KMS-11 (cell line): ENCODE data around the gene BZW2.
A peak's percentile ranks its signal among the peaks of the same experiment; 100 is the strongest.

Source experiments
- H2AFZ ChIP-seq: fragments of 200-600 bp; sonication (generic); 2 replicates; pipeline ENCODE4 v1.6.1; 2016; ENCODE audit warnings: antibody characterized with exemption, mixed run types, low read depth
- H3K27ac ChIP-seq: fragments of 200-600 bp; sonication (generic); 2 replicates; pipeline ENCODE4 v1.6.1; 2016; ENCODE audit warnings: mild to moderate bottlenecking, mixed run types
- H3K27me3 ChIP-seq: fragments of 200-600 bp; sonication (generic); 2 replicates; pipeline ENCODE4 v1.6.1; 2017; ENCODE audit warnings: mild to moderate bottlenecking, low read depth, mixed run types, moderate library complexity; ENCODE audit not compliant: insufficient read depth
- H3K36me3 ChIP-seq: fragments of 200-600 bp; sonication (generic); 2 replicates; pipeline ENCODE4 v1.6.1; 2017; ENCODE audit warnings: mild to moderate bottlenecking, mixed run types; ENCODE audit not compliant: insufficient read depth
- H3K4me1 ChIP-seq: fragments of 200-600 bp; sonication (generic); 2 replicates; pipeline ENCODE4 v1.6.1; 2016; ENCODE audit warnings: mild to moderate bottlenecking, low read depth, mixed run types; ENCODE audit not compliant: poor library complexity, severe bottlenecking
- H3K4me2 ChIP-seq: fragments of 200-600 bp; sonication (generic); 2 replicates; pipeline ENCODE4 v1.7.0; 2016; ENCODE audit warnings: mild to moderate bottlenecking, mixed run types
- H3K4me3 ChIP-seq: fragments of 200-600 bp; sonication (generic); IDR thresholded peaks from 2 replicates; pipeline ENCODE4 v1.6.1; 2017; ENCODE audit warnings: low read depth, low read length, mixed read lengths; ENCODE audit not compliant: insufficient read depth
- H3K79me2 ChIP-seq: fragments of 200-600 bp; sonication (generic); 2 replicates; pipeline ENCODE4 v1.6.1; 2016; ENCODE audit warnings: low read depth, mixed run types; ENCODE audit not compliant: insufficient read depth
- H3K9ac ChIP-seq: fragments of 200-600 bp; sonication (generic); 2 replicates; pipeline ENCODE4 v1.6.1; 2016; ENCODE audit warnings: mild to moderate bottlenecking, mixed run types
- H4K20me1 ChIP-seq: fragments of 200-600 bp; sonication (generic); 2 replicates; pipeline ENCODE4 v1.6.1; 2016; ENCODE audit warnings: mild to moderate bottlenecking, mixed run types; ENCODE audit not compliant: insufficient read depth
- CTCF ChIP-seq: fragments of 200-600 bp; sonication (generic); conservative IDR thresholded peaks from 2 replicates; pipeline ENCODE4 v1.6.1; 2017; ENCODE audit warnings: low read depth, mild to moderate bottlenecking, antibody characterized with exemption, low read length, moderate library complexity, mixed read lengths

Gene BZW2

GRCh38 chr7:16645593-16646471 is at the start of gene BZW2, which contains the start of gene ANKMY2:
Gene BZW2 (plus strand): TSS chr7:16646181. CDS start chr7:16665444, 19,263 bp downstream.
Gene ANKMY2 (minus strand): TSS chr7:16645754. CDS start chr7:16645573, 181 bp downstream.
- Histone ChIP-seq H2AFZ (peak within 1 kb of the TSS; percentile 91), H3K27me3 (no peaks in the 10 kb centered on the region), H3K79me2 (peaks cover 44% of the 10 kb centered on the region), H3K4me2 (peak within 1 kb of the TSS; percentile 39), H3K36me3 (no peaks in the 10 kb centered on the region), H3K4me3 (no peak within 1 kb of the TSS), H3K4me1 (peaks cover 40% of the 10 kb centered on the region), H3K9ac (peak within 1 kb of the TSS; percentile 95), H3K27ac (peak within 1 kb of the TSS; percentile 87), H4K20me1 (peaks cover 34% of the 10 kb centered on the region)
- no peak for TF ChIP-seq CTCF

- Histone ChIP-seq H4K20me1 (no peaks in the 10 kb centered on the region), H2AFZ (no peak overlapping the region), H3K27me3 (no peaks in the 10 kb centered on the region), H3K36me3 (no peaks in the 10 kb centered on the region), H3K4me1 (no peaks in the 10 kb centered on the region), H3K4me3 (no peak overlapping the region), H3K79me2 (no peaks in the 10 kb centered on the region), H3K4me2 (no peak overlapping the region), H3K9ac (no peak overlapping the region), H3K27ac (no peak overlapping the region)
- no peak for TF ChIP-seq CTCF
These were observed 48.0 kb upstream of the BZW2 start for GRCh38 chr7:16598015-16598414.

- no peaks in the 10 kb centered on the region for H3K36me3 ChIP-seq
- no peaks in the 10 kb centered on the region for H3K27me3 ChIP-seq
- H3K4me1 ChIP-seq, result no peaks in the 10 kb centered on the region
- no peaks in the 10 kb centered on the region for H3K79me2 ChIP-seq
- H2AFZ ChIP-seq, result no peak overlapping the region
- H3K9ac ChIP-seq, result no peak overlapping the region
- H4K20me1 ChIP-seq, result no peaks in the 10 kb centered on the region
- H3K4me3 ChIP-seq, result no peak overlapping the region
- no peak overlapping the region for H3K27ac ChIP-seq
- H3K4me2 ChIP-seq, result no peak overlapping the region
- no peak for TF ChIP-seq CTCF
These were observed 46.1 kb upstream of the BZW2 start for GRCh38 chr7:16599860-16600259.

GRCh38 chr7:16603633-16604032 is 42.3 kb upstream of the BZW2 start:
- TF ChIP-seq CTCF, result no peak
- Histone ChIP-seq H4K20me1 (no peaks in the 10 kb centered on the region), H2AFZ (no peak overlapping the region), H3K79me2 (no peaks in the 10 kb centered on the region), H3K4me2 (no peak overlapping the region), H3K4me1 (no peaks in the 10 kb centered on the region), H3K9ac (no peak overlapping the region), H3K27ac (no peak overlapping the region), H3K27me3 (no peaks in the 10 kb centered on the region), H3K4me3 (no peak overlapping the region), H3K36me3 (no peaks in the 10 kb centered on the region; the same call in 1 of the 2 replicates)
